HG02571 (cell line): ENCODE data around the gene GEMIN4.
A peak's percentile ranks its signal among the peaks of the same experiment; 100 is the strongest.
"Not testable (repeated sequence)": the region's sequence is repeated elsewhere in the genome, so short reads cannot be mapped to it uniquely, and the experiment has no call there.

Experiments used
- ATAC-seq: cut with Tn5 transposase; IDR thresholded peaks from one replicate; pipeline ENCODE4 v1.9.1; 2021; ENCODE audit warnings: mild to moderate bottlenecking, moderate library complexity; ENCODE audit not compliant: unreplicated experiment

Gene GEMIN4

DNA sequence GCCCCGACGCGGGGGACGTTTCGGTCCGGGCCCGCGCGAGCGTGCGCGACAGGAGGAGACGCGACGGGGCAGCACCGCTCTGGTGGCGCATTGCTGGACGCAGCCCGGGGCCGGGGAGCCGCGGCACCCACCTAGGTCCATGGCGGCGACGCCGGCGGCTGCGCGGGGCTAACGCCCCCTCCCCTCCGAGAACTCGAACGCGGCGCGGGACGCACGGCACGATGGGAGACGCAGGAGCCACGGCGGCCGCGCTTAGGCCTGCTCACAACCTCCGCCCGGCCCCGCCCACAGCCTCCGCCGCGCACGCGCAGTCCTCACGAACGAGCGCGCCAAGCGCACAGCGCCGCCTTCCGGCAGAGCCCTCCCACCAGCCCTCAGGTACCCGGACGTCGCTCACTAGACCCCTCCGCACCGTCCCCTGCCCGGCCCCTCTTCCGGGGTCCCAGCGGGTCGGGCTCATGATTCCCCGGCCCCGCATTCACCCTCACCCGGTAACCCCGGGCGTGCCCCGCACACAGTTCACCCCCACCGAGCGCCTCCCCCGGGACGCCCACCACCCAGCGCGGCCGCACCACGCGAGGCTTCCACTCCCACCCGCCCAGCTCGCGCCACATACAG lies at the start of gene GEMIN4:
TSS of gene GEMIN4 (minus strand) at position 263 of the 618 bp plus-strand sequence. CDS start at position 141, 122 bp downstream.
- ATAC-seq, result peak; percentile 77

DNA sequence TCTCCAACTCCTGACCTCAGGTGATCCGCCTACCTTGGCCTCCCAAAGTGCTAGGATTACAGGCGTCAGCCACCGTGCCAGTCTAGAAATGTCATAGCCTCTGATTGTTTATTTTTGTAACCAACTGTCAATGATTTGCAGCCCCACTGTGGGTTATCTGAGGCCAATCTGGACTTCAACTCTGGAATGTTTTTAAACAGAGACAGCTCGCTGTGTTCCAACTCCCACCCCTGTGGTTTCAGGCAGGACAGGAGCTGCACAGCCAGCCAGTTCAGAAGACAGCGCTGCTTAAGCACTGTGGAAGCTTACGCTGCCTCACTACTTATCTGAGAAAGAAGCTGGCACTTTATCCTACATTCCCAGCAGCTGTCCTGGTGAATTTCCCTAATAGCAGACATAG lies 49.6 kb upstream of the GEMIN4 start:
- ATAC-seq, result no peak

DNA sequence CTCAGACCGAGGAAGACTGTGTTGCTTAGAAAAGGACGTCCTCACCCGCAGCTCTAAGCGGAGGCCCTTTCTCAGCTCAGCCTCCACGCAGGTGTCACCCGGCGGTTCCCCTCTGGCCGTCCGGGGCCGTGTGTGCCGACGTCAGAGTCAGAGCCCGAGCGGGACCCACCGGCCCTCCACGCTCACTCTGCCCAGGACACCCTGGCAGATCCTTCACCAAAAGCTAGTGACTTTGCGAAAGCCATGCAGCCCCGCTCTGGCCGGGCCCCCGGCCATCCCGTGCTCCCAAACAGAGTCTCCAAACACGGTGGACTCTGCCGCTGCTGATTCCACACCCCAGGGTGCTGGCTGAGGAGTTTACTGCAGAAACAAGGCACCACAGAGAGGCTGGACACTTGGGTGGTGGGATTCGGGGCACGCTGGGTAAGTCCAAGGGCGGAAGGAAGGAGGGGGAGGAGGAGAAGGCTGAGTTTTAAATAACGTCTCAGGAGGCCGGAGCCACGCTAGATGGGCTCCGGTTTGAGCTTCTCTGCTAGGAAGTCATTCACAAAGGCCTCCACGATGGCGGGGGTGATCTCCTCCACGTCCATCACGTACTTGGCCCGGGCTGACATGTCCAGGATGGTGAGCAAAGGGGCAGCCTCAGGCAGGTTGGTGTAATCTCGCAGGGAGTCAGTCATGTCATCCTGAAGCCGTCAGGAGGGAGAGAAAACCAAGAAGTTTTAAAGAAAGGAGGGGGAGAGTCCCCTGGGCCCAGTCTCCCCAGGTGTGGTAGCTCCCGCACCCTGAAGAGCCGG lies 48.6 kb upstream of the GEMIN4 start:
- no peak for ATAC-seq

DNA sequence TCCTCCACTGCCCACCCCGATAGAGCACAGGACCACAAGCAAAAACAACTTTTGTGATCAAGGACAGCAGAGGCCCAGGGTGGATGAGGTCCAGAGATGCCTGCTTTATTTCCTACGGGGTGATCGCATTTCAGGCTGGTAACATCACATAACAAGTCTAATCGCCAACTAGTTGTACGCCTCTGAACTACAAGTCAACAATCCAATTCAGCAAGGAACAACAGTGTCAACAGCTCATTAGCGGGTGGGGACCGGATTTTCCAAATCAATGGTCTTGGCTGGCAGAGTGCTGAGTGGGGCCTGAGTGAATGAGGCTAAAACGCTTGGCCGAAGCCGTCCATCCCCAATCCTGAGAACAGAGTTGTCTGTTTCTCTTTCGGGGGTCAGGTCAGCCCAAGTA lies 47.2 kb upstream of the GEMIN4 start:
- ATAC-seq, result no peak

DNA sequence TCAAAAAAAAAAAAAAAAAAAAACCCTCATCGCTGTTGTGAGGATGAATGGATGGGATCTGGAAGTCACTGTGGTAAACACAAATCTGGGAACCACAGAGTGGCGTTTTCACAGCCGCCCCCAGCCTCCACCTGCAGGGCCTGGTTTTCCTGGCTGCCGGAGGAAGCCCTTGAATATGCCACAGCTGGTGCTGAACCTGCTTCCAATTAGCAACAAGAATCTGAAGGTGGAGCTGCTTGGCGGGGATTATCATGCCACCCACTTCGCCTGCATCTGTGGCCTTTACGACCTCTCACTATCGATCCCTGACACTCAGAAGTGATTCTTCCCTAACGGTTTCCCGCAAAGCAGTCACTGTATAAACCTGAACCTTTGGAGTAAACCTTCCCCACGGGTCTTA lies 46.2 kb upstream of the GEMIN4 start:
- no peak for ATAC-seq

DNA sequence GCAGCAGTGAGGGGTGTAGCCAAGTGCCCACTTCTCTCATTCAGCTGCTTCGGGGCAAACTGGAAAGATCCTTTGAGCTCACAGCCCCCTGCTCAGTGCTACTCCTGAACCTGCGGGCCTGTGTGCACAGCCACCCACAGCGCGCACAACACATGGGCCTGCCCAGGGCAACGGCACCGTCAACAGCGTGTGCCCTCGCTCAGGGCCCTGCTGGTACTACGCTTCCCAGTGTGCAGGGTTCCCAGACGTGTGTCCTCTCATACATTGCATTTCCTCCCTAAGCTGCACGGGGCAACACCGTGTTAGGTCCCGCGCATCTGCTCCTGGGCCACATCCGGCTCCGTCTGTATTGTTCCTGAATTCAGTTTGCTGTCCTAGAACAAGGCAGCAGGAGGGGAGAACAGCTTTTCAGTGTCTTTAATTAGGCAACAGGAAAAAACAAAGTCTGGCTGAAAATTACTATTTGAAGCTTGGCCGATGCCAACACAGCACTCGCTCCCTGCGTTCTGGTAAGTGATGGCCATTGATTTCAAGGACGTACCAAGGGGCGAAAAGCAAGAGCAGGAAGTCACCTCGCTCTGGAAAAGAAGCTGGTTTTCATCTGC lies 45.3 kb upstream of the GEMIN4 start:
- ATAC-seq, result no peak

DNA sequence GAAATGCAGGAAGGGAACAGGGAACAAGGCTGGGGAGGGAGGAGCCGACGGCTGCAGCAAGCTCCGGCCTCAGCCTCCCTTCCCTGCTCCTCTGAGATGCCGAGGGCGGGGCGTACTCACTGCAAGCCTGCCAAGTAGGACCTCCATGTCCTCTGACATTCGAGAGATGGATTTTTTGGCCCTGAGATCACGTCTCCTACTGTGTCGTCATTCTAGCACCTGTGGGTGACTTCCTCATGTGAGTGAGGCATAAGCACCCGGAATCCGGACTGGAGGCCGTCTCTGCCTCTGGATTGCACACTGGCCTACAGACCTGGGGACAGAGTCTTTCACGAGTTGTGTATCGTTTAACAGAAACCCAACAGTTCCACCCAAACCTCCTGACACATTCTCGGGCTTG lies 44.5 kb upstream of the GEMIN4 start:
- no peak for ATAC-seq

DNA sequence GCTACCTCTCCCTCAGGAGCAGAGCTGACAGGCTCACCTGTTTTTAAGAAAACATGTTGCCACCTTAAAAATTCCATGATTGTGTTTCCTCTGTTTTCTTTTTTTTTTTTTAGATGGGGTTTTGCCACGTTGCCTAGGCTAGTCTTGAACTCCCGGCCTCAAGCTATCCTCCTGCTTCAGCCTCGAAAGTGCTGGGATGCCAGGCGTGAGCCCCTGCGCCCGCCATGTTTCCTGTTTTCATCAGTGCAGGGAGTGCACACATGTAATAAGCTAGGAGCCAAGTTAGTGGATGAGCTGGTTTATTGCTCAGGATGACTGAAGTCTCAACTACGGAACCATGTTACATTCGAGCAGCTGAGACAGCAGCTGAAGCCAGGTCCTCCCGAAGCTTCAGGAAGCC lies 43.7 kb upstream of the GEMIN4 start:
- ATAC-seq, result no peak

DNA sequence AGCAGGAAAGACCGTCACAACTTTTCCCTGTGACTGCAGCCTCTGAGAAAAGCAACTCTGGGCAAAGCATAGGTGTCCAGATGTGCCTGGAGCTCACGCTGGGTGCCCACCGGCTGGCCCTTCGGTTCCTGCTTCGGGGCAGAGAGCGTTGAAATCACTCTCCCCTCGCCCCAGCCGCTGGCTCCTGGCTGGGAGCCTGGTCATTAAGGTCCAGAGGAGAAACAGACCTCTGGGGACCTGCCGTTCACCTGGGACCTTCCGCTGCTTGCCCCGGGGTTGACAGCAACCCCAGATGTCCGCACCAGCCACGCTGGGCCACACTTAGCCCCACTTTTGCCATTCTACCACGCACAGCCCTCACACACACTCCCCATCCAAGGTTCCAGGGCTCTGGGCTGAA lies 43.2 kb upstream of the GEMIN4 start:
- no peak for ATAC-seq

DNA sequence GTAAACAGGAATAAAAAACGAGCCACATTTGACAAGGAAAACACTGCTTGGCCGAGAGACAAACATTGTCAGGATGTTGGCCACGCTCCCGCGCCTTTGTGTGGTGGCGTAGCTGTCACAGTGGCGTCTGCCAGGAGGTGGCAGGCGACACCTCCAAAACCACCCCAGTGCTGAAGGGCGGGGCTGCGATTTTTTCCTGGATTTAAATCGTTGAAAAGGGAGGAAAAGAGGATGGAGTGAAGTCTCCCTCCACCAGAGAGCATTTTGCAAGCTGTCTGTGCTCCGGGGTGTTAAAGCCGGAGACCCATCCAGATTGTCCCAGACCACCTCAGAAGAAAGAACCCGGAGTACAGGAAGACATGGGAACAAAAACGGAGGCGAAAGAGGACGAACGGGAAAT lies 42.8 kb upstream of the GEMIN4 start:
- no peak for ATAC-seq

DNA sequence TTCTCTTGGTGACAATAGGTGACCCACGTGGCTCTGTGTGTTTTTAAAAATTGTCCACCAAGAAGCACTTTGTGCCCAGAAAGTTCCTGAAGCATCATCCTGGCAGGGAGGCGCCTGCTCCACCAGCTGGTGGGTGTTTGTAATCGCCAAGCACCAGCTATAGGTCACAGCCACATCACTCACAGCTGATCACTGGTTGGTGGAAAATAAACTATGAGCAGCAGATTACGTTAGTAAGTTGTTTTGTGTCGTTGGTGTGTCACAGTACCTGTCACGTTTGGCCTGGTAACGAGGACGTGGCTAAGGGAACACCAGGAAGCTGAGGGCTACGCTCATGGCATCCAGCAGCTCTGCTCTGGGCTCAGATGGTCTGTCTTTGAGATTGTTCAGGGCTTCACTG lies 40.2 kb upstream of the GEMIN4 start:
- no peak for ATAC-seq

DNA sequence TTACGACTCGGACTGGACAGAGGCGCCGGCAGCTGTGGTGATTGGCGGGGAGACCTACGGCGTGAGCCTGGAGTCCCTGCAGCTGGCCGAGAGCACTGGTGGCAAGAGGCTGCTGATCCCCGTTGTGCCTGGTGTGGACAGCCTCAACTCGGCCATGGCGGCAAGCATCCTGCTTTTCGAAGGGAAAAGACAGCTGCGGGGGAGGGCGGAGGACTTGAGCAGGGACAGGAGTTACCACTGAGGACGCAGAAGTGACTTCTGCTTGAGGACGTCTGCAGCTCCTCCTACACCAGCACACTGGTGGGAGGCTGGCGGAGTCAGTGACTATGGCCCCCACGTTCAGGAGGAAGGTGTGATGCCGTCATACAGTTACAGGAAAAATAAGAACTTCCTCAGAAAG lies 39.8 kb upstream of the GEMIN4 start:
- ATAC-seq, result no peak

DNA sequence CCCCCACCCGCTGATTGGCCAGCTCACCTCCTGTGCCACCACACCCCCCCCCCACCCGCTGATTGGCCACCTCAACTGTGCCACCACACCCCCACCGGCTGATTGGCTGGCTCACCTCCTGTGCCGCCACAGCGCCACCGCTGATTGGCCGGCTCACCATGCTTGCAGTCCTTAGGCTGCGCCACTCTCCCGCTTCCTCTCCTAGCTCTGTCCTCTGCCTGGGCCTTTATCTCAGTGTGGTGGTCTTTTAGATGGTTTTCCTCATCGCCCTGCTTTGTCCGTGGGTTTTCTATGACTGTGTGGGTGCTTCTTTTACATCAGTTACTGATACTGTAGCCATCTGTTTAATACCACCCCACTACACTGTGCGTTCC lies 38.8 kb upstream of the GEMIN4 start:
- not testable (repeated sequence) for ATAC-seq

DNA sequence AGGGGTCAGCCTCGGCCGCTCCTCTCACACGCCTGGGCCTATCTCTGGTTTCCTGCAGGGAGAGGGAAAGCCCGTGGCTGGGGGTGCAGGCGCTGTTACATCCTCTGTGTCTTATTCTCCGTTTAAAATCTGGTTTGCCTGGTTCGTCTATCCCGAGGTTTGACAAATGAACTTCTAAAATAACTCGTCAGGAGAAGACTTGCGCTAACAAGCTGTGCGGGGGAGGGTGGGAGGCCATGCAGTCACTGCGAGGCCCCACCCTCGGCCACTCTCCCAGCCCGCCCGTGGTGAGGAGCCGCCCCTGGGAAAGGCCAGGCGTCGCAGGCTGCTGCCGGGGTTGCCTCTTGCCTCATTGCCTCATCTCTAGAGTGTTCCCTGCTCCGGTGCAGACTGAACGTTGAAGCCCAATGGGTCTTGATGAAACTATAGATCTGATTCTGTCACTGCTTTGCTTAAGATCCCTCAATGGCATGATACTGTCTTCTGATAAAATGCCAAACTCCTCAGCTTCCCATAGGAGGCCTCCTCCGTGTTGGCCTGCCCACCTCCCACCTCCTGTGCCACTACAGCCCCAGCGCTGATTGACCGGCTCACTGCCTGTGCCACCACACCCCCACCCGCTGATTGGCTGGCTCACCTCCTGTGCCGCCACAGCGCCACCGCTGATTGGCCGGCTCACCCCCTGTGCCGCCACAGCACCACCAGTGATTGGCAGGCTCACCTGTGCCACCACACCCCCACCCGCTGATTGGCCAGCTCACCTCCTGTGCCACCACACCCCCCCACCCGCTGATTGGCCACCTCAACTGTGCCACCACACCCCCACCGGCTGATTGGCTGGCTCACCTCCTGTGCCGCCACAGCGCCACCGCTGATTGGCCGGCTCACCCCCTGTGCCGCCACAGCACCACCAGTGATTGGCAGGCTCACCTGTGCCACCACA lies 38.1 kb upstream of the GEMIN4 start:
- not testable (repeated sequence) for ATAC-seq

DNA sequence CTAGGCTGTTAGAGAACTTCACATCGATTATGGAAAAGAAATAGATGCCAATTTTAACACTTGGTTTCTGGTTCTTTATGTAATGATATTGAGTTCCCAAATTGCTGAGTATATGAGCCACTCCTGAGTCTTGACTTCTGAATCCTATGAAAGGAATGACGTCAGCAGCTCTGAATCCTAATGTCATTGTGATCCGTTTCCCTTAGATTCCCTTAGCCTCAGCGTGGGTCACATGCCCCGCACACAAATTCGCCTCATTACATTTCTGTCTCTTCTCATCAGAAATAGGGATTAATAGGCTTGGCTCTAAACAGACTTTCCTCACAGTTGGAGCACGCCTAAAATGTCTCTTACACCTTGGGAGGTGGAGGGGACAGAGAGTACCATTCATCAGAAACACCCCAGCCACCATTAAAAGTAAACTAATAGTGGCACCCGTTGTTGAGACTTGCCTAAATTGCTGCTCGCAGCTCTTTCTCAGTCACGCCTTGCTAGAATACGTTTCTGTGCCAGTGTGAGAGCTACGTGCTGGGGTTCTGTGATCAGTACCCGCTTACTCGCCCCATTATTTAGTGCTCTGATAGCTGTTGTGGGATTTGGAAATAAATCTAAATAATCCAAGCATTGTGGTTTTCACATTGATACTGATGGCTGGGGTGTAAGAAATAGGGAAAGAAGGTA lies 37.2 kb upstream of the GEMIN4 start:
- ATAC-seq, result no peak

DNA sequence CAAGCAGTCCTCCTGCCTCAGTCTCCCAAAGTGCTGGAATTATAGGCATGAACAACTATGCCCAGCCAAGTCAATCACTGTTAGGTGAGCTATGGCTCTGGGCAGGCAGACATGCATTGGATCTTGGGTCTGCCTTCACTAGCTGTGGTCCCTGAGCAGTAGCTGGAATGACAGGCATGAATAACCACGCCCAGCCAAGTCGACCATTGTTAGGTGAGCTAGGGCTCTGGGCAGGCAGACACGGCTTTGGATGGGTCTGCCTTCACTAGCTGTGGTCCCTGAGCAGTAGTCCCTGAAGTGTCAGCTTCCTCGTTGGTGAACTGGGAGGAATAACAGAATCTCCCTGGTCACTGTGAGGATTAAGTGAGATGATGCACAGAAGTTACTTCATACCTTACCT lies 36.5 kb upstream of the GEMIN4 start:
- no peak for ATAC-seq

DNA sequence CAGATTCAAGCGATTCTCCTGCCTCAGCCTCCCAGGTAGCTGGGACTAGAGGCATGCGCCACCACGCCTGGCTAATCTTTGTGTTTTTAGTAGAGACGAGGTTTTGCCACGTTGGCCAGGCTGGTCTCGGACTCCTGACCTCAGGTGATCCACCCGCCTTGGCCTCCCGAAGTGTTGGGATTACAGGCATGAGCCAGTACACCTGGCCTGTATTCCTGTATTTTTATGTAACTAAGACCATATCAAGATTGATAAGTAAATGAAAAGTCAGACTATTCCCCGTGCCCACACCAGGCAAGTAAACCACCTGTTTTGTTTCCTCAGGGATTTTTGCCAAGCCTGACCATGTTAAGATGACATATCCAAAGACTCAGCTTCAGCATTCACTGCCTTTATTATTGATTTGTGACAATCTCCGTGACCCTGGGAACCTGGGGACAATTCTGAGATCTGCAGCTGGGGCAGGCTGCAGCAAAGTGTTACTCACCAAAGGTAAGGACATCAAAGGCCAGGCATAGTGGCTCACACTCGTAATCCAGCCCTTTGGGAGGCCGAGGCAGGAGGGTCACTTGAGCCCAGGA lies 35.7 kb upstream of the GEMIN4 start:
- ATAC-seq, result no peak

DNA sequence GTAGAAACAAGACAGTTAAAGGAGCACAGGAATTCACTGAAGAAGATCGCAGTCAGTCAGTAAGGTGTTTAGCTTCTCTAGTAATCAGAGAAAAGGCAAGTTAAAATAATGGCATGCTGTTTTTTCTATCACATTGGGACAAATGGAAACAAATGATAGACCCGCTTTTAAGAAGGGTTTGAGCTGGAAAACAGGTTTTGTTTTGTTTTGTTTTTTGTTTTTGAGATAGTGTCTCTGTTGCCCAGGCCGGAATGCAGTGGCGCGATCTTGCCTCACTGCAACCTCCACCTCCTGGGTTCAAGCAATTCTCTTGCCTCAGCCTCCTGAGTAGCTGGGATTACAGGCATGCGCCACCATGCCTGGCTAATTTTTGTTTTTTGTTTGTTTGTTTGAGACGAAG lies 33.8 kb upstream of the GEMIN4 start:
- ATAC-seq, result not testable (repeated sequence)

DNA sequence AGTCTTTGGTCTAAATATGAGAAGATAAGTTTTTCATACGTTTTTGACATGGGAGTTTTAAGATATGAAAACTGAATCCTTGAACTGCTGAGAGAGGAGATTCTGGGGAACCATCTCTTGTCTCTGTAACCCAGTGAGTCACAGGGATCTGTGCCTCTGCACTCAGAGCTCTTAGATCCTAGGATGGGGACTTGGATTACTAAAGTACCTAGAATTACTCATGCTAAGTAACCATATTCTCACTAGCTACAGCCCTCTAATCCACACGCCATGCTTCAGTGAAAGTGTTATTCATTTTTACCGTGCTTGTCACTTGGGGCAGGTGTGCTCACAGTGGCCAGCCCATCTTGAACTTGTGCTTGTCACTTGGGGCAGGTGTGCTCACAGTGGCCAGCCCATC lies 32.1 kb upstream of the GEMIN4 start:
- ATAC-seq, result no peak
